Transverse colon (tissue), 4 donors: Measurements from ENCODE around the gene SRP68. TPM values are rescaled to one million over a fixed set of nuclear protein-coding genes. Genes with fewer than 3 reads are reported as not detected.
A peak's percentile ranks its signal among the peaks of the same experiment; 100 is the strongest.

Experiments
- DNase-seq: peaks from one replicate; pipeline ENCODE4 v3.0.0-alpha.2; 2019
- H3K27ac ChIP-seq, 4 donors: fragments of 200-600 bp; sonication (generic); 2 replicates each; pipeline ENCODE4 v1.5.1; 2016 to 2018; ENCODE audit warnings: inconsistent platforms in 4 of 4
- H3K27me3 ChIP-seq: fragments of 200-600 bp; sonication (generic); 2 replicates; pipeline ENCODE4 v1.5.1; 2017; ENCODE audit warnings: inconsistent platforms
- H3K36me3 ChIP-seq, 4 donors: fragments of 200-600 bp; sonication (generic); 2 replicates each; pipeline ENCODE4 v1.5.1; 2017 to 2019; ENCODE audit warnings: inconsistent platforms in 4 of 4
- H3K4me1 ChIP-seq, 4 donors: fragments of 200-600 bp; sonication (generic); 2 replicates each; pipeline ENCODE4 v1.5.1; 2017 to 2020; ENCODE audit warnings: inconsistent platforms in 4 of 4
- H3K4me3 ChIP-seq, 4 donors: fragments of 200-600 bp; sonication (generic); 1 replicate in 1 of 4; 2 replicates in 3 of 4; pipeline versions ENCODE4 v1.5.1 to v1.6.1; 2017 to 2019; ENCODE audit warnings: inconsistent platforms in 4 of 4
- H3K9me3 ChIP-seq, 2 donors: fragments of 200-600 bp; sonication (generic); 2 replicates each; pipeline ENCODE4 v1.5.1; 2017 to 2019; ENCODE audit warnings: inconsistent platforms in 2 of 2
- CTCF ChIP-seq, 5 experiments: fragments of 200-600 bp in 3 of 5; fragments of 450-650 bp in 2 of 5; sonication (generic) in 3 of 5; IDR thresholded peaks; 1 replicate in 2 of 5; 2 replicates in 3 of 5; pipeline ENCODE4 v1.5.1; 2016 to 2017; ENCODE audit warnings: antibody characterized with exemption in 5 of 5, inconsistent platforms in 3 of 5, mild to moderate bottlenecking in 2 of 5, moderate library complexity in 1 of 5
- EP300 ChIP-seq: sonication (generic); formaldehyde crosslinking; IDR thresholded peaks from one replicate; pipeline ENCODE4 v1.6.1; 2017; ENCODE audit warnings: antibody characterized with exemption, low read depth
- POLR2A ChIP-seq: fragments of 450-650 bp; IDR thresholded peaks from one replicate; pipeline ENCODE4 v1.6.1; 2016; ENCODE audit warnings: antibody characterized with exemption, mild to moderate bottlenecking, moderate library complexity
- POLR2AphosphoS5 ChIP-seq, 3 donors: sonication (generic); formaldehyde crosslinking; IDR thresholded peaks; one replicate each; pipeline ENCODE4 v1.6.1; 2016; ENCODE audit warnings: antibody characterized with exemption in 3 of 3
- WGBS, 2 donors: methylation state at CpG; one replicate each; pipeline ENCODE4 v1.1.5; 2018; ENCODE audit warnings: low coverage in 1 of 2; 5-methylcytosine and 5-hydroxymethylcytosine counted together
- in situ Hi-C, 4 donors: fragments of 200-750 bp; cut with MboI; loops; one replicate each; pipeline versions ENCODE4 v1.15.0 to v1.15.1; 2017; ENCODE audit warnings: low sequenced_read_pairs in 3 of 4, low pct_ligation_motif_present in 1 of 4, low pct_unique_long_range_greater_than_20kb in 1 of 4
- intact Hi-C: fragments of 100-400 bp; cut with DNase I; formaldehyde crosslinking; loops from one replicate; pipeline ENCODE4 v1.15.1; 2023; ENCODE audit warnings: low total_unique reads
- total RNA-seq, 4 donors: library from RNA; depleted of rRNA; stranded (reverse); fragments of >200 nt; gene quantifications; one replicate each; pipeline ENCODE4 v1.1.0, GENCODE V29; 2016

Gene SRP68
- total RNA-seq, 4 donors from 2014 or later = 11.6 to 44.8 (median 30.4) TPM

GRCh38 chr17:76014100-76014924, 58.0 kb downstream of the SRP68 start:
- WGBS, 2 donors = 24% methylated on average over 19 of the region's 19 CpGs; no CpG with 5 or more reads in 1 of the 2 donors
- in situ Hi-C loops = loop anchor here in 3 of 4 donors (10.0 to 25.0 kb wide), 2 partner anchors 270 to 273 kb away; no protein-coding TSS in a partner anchor
- Histone ChIP-seq H3K4me1 (peaks cover 0 to 7% (median 3%) of the 10 kb centered on the region in 4 donors), H3K4me3 (no peak overlapping the region), H3K36me3 (no peaks in the 10 kb centered on the region), H3K27ac (peak overlapping the region in 1 of 4 donors; percentile 10), H3K9me3 (no peaks in the 10 kb centered on the region), H3K27me3 (no peaks in the 10 kb centered on the region)
- TF ChIP-seq EP300 = no peak
- TF ChIP-seq CTCF (IDR thresholded peaks at IDR 0.05) = peak; percentile 94 to 99 (median 97)
- intact Hi-C loops = loop anchor here (10.0 kb wide), 1 partner anchor 60 kb away; the partner anchor contains the start of genes GALR2, SRP68 and ZACN
- peak; percentile 80 for DNase-seq

DNA sequence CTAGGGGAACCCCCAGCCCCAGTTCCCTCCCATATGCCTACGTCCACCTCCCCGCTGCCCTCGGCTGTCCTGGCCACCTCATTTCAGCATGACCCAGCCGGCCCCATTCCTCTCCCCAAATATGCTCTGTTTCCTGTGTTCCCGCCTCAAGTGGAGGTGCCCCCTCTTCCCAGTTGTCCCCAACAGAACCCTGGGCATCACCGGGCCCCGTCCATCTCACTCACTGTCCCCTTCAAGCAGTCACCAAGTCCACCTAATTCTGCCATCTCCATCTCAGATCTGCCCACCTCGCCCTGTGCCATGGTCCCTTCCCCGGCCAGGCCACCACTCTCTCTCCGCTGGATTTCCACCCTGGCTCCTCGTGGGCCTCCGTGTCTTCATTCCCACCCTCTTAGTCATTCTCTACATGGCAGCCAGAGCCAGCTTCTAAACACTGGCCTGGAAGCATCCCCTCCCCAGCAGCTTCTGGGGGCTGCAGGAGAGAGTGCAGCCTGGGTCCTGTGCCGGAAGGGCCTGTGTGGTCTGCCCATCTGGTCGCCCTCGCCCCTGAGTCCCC, 58.9 kb downstream of the SRP68 start:
- Histone ChIP-seq H3K36me3 (no peaks in the 10 kb centered on the region), H3K4me3 (no peak overlapping the region), H3K9me3 (no peaks in the 10 kb centered on the region), H3K27ac (no peak overlapping the region), H3K4me1 (peaks cover 0 to 7% (median 3%) of the 10 kb centered on the region in 4 donors), H3K27me3 (no peaks in the 10 kb centered on the region)
- intact Hi-C loops = loop anchor here (10.0 kb wide), 1 partner anchor 61 kb away; the partner anchor contains the start of genes GALR2, SRP68 and ZACN
- no peak for TF ChIP-seq POLR2AphosphoS5 (IDR thresholded peaks at IDR 0.05)
- TF ChIP-seq POLR2A = no peak
- no peak for TF ChIP-seq EP300
- no peak for TF ChIP-seq CTCF (IDR thresholded peaks at IDR 0.05)
- in situ Hi-C loops = loop anchor here in 3 of 4 donors (10.0 to 25.0 kb wide), 2 partner anchors 271 to 274 kb away; no protein-coding TSS in a partner anchor
- 77 to 82% methylated on average over 12 to 15 of the region's 15 CpGs for WGBS, 2 donors
- no peak for DNase-seq

DNA sequence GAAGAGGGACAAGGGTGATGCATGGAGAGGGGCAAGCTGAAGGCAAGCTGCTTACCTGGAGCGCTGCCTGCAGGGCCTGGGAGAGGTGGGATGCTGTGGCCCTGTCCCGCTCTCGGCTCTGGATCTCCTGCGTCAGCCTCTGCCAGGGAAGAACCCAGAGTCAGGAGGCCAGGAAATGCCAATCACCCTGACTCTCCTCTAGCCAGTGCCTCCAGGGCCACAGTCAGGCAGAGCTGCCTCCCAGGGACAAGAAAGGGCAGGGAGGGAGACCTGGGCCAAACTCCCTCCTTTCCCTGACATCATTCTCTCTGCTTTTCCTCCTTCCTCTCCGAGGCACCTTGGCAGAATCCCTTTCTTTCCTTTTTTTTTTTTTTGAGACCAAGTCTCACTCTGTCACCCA, 60.4 kb downstream of the SRP68 start:
- intact Hi-C loops = loop anchor here (10.0 kb wide), 1 partner anchor 63 kb away; the partner anchor contains the start of genes GALR2, SRP68 and ZACN
- H3K36me3 ChIP-seq = no peaks in the 10 kb centered on the region
- in situ Hi-C loops = loop anchor here in 3 of 4 donors (10.0 to 25.0 kb wide), 2 partner anchors 273 to 275 kb away; no protein-coding TSS in a partner anchor

More for the DNA sequence above, 60.4 kb downstream of the SRP68 start:
- no peak overlapping the region for H3K4me3 ChIP-seq
- peaks cover 0 to 7% (median 3%) of the 10 kb centered on the region in 4 donors for H3K4me1 ChIP-seq
- no peak for DNase-seq
- 84% methylated on average over 5 of the region's 5 CpGs; no CpG with 5 or more reads in 1 of the 2 donors for WGBS, 2 donors
- H3K27me3 ChIP-seq = no peaks in the 10 kb centered on the region
- no peak overlapping the region for H3K27ac ChIP-seq
- H3K9me3 ChIP-seq = no peaks in the 10 kb centered on the region
- TF ChIP-seq CTCF (IDR thresholded peaks at IDR 0.05) (no peak), POLR2AphosphoS5 (IDR thresholded peaks at IDR 0.05) (no peak), POLR2A (no peak), EP300 (no peak)
